Testis (tissue), 3 donors: ENCODE data around the gene ZNF423. TPM values are rescaled to one million over a fixed set of nuclear protein-coding genes. Genes with fewer than 3 reads are reported as not detected.

ENCODE experiments used
- DNase-seq: peaks from one replicate; pipeline ENCODE4 v3.0.0-alpha.2; 2019
- H3K27ac ChIP-seq, 2 donors: fragments of 200-600 bp; sonication (generic); one replicate each; pipeline ENCODE4 v1.5.1; 2019
- H3K27me3 ChIP-seq: fragments of 200-600 bp; sonication (generic); one replicate; pipeline ENCODE4 v1.5.1; 2019
- H3K36me3 ChIP-seq: fragments of 200-600 bp; sonication (generic); one replicate; pipeline ENCODE4 v1.5.1; 2017; ENCODE audit warnings: low read depth; ENCODE audit errors: missing control alignments
- H3K4me1 ChIP-seq: fragments of 200-600 bp; sonication (generic); one replicate; pipeline ENCODE4 v1.5.1; 2019
- H3K4me3 ChIP-seq, 2 donors: fragments of 200-600 bp; sonication (generic); one replicate each; pipeline ENCODE4 v1.5.1; 2017 to 2019
- H3K9me3 ChIP-seq: fragments of 200-600 bp; sonication (generic); one replicate; pipeline ENCODE4 v1.5.1; 2017
- POLR2A ChIP-seq: fragments of 450-650 bp; IDR thresholded peaks from one replicate; pipeline ENCODE4 v1.6.1; 2017; ENCODE audit warnings: antibody characterized with exemption, mild to moderate bottlenecking, moderate library complexity
- WGBS, 2 donors: methylation state at CpG; one replicate each; pipeline ENCODE4 v1.1.5; 2018; 5-methylcytosine and 5-hydroxymethylcytosine counted together
- intact Hi-C: fragments of 100-400 bp; cut with DNase I; formaldehyde crosslinking; loops from one replicate; pipeline ENCODE4 v1.15.1; 2023; ENCODE audit warnings: low total_unique reads
- polyA plus RNA-seq: library from polyadenylated mRNA; stranded (reverse); fragments of 350-450 nt; fragmentation: Illumina TruSeq; extraction: RNeasy Lipid Tissue Mini Kit (QIAGEN cat#74804); gene quantifications from one replicate; pipeline ENCODE4 v1.2.3, GENCODE V29; 2014; ENCODE audit warnings: low read depth, low replicate concordance; ENCODE audit not compliant: insufficient read depth
- total RNA-seq, 2 donors: library from RNA; depleted of rRNA; stranded (reverse); fragments of >200 nt; gene quantifications; one replicate each; pipeline ENCODE4 v1.2.3, GENCODE V29; 2016
- TF ChIP-seq, protein P1 (sequence below), 3 experiments: fragments of 450-650 bp in 2 of 3; fragments of 200-600 bp in 1 of 3; sonication (generic) in 1 of 3; IDR thresholded peaks; one replicate each; pipeline ENCODE4 v1.5.1; 2016 to 2019; ENCODE audit warnings: antibody characterized with exemption in 3 of 3, mild to moderate bottlenecking in 2 of 3, moderate library complexity in 1 of 3

Gene ZNF423
- total and polyA plus RNA-seq, 3 donors from 2014 or later: 8.9 to 19.0 (median 12.1) TPM

DNA sequence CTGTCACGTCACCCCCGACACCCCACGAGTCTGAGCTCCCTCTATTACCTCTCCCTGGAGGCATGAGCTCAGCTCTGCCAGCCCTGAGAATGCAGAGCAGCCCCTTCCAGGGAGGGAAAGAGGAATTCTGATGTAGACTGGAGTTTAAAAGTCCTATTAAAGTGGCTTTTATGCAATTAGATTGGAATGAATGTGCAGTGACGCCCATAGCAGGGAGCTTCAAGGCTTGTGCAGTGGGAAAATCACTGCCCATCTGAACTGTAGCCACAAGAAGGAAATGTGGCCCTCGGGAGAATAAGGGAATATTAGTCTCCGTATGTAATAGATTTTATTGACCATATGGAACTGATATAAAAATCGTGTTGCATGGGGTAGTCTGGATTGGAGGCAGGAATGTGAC lies 66.9 kb downstream of the ZNF423 start:
- WGBS, 2 donors: 52 to 59% methylated on average over 7 of the region's 7 CpGs
- intact Hi-C loops: no loop called here

DNA sequence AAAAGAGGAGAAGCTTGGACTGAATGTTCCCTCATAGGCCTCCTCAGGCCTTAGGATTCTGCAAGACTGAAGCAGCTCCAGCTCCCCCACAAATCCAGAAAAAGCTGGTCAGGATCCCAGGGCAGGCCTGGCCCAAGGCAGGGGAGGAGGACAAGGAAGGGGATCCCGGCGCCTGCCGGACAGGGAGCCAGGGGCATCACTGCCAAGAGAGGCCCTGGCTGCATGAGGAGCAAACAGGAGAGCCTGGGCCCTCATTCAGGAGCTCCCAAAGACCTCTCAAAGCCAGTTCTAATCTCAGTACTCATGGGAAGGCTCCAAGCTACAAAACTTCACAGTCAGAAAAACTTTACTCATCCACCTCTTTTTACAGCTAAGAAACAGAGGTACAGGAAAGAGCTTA lies 67.3 kb downstream of the ZNF423 start:
- peak; percentile 64 for DNase-seq
- H3K4me3 ChIP-seq: no peak overlapping the region
- H3K4me1 ChIP-seq: peaks cover 16% of the 10 kb centered on the region
- no peaks in the 10 kb centered on the region for H3K9me3 ChIP-seq
- TF ChIP-seq, protein P1, sequence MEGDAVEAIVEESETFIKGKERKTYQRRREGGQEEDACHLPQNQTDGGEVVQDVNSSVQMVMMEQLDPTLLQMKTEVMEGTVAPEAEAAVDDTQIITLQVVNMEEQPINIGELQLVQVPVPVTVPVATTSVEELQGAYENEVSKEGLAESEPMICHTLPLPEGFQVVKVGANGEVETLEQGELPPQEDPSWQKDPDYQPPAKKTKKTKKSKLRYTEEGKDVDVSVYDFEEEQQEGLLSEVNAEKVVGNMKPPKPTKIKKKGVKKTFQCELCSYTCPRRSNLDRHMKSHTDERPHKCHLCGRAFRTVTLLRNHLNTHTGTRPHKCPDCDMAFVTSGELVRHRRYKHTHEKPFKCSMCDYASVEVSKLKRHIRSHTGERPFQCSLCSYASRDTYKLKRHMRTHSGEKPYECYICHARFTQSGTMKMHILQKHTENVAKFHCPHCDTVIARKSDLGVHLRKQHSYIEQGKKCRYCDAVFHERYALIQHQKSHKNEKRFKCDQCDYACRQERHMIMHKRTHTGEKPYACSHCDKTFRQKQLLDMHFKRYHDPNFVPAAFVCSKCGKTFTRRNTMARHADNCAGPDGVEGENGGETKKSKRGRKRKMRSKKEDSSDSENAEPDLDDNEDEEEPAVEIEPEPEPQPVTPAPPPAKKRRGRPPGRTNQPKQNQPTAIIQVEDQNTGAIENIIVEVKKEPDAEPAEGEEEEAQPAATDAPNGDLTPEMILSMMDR (IDR thresholded peaks at IDR 0.05): no peak
- no peak for TF ChIP-seq POLR2A
- peak overlapping the region in 1 of 2 donors; percentile 68 for H3K27ac ChIP-seq
- intact Hi-C loops: no loop called here
- WGBS, 2 donors: 17 to 42% methylated on average over 3 of the region's 3 CpGs
- no peaks in the 10 kb centered on the region for H3K36me3 ChIP-seq
- H3K27me3 ChIP-seq: no peaks in the 10 kb centered on the region

More for the DNA sequence above, 66.9 kb downstream of the ZNF423 start:
- Histone ChIP-seq H3K9me3 (no peaks in the 10 kb centered on the region), H3K4me3 (no peak overlapping the region), H3K27ac (peak overlapping the region in 1 of 2 donors; percentile 68), H3K36me3 (no peaks in the 10 kb centered on the region), H3K27me3 (no peaks in the 10 kb centered on the region), H3K4me1 (peaks cover 16% of the 10 kb centered on the region)
- DNase-seq: no peak
- no peak for TF ChIP-seq POLR2A
- TF ChIP-seq, protein P1 (IDR thresholded peaks at IDR 0.05): no peak

- no peak for DNase-seq
- 61 to 64% methylated on average over 10 to 12 of the region's 12 CpGs for WGBS, 2 donors
- H3K4me3 ChIP-seq: no peak overlapping the region
- TF ChIP-seq POLR2A: no peak
- TF ChIP-seq, protein P1 (IDR thresholded peaks at IDR 0.05): no peak
- intact Hi-C loops: no loop called here
- H3K9me3 ChIP-seq: no peaks in the 10 kb centered on the region
- H3K36me3 ChIP-seq: no peaks in the 10 kb centered on the region
- no peak overlapping the region for H3K27ac ChIP-seq
- peaks cover 16% of the 10 kb centered on the region for H3K4me1 ChIP-seq
- no peaks in the 10 kb centered on the region for H3K27me3 ChIP-seq
Observed at GRCh38 chr16:49786926-49787557, 68.9 kb downstream of the ZNF423 start.

GRCh38 chr16:49785970-49786369 lies 69.9 kb downstream of the ZNF423 start:
- no peaks in the 10 kb centered on the region for H3K27me3 ChIP-seq
- no peak overlapping the region for H3K4me3 ChIP-seq
- 93 to 98% methylated on average over 11 of the region's 11 CpGs for WGBS, 2 donors
- intact Hi-C loops: no loop called here
- H3K27ac ChIP-seq: no peak overlapping the region
- DNase-seq: no peak
- H3K36me3 ChIP-seq: no peaks in the 10 kb centered on the region
- no peaks in the 10 kb centered on the region for H3K9me3 ChIP-seq
- H3K4me1 ChIP-seq: peaks cover 16% of the 10 kb centered on the region
- no peak for TF ChIP-seq POLR2A
- TF ChIP-seq, protein P1 (IDR thresholded peaks at IDR 0.05): no peak

DNA sequence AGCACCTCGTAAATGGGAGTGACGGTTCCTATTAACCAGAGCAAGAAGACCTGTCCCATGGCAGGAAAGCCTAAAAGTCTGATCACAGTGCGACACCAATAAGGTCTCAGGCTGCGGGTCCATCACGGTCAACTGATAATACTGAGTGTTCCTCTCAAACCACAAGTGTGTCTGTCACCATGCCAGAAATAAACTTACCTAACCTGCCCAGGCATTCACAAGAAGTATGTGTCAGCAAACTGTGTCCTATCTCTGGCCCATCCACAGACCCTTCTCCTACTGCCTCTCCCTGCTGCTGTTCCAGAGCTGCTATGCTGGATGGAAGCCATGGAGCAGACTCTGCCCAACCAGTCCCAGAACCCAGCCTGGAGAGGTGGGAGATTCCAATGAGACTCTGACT lies 73.5 kb downstream of the ZNF423 start:
- 88 to 92% methylated on average over 5 of the region's 5 CpGs for WGBS, 2 donors
- intact Hi-C loops: no loop called here
- DNase-seq: no peak

More for the DNA sequence above, 73.5 kb downstream of the ZNF423 start:
- TF ChIP-seq POLR2A: no peak
- TF ChIP-seq, protein P1 (IDR thresholded peaks at IDR 0.05): no peak
- no peaks in the 10 kb centered on the region for H3K36me3 ChIP-seq
- peaks cover 2% of the 10 kb centered on the region for H3K4me1 ChIP-seq
- no peak overlapping the region for H3K27ac ChIP-seq
- H3K4me3 ChIP-seq: no peak overlapping the region
- no peaks in the 10 kb centered on the region for H3K27me3 ChIP-seq
- H3K9me3 ChIP-seq: no peaks in the 10 kb centered on the region
